Liver (tissue), 9 donors: ENCODE results near the gene CLIC5. TPM values are rescaled to one million over a fixed set of nuclear protein-coding genes. Genes with fewer than 3 reads are reported as not detected.

Experiments
- DNase-seq: peaks from one replicate; pipeline ENCODE4 v3.0.0-alpha.2; 2017; ENCODE audit warnings: low spot score
- H3K27ac ChIP-seq, 2 donors: one replicate each; pipeline ENCODE4 v1.7.0; 2013; ENCODE audit warnings: inconsistent platforms in 2 of 2, low read length in 2 of 2, control low read depth in 1 of 2, low read depth in 1 of 2, mild to moderate bottlenecking in 1 of 2
- H3K27me3 ChIP-seq, 4 donors: one replicate each; pipeline versions ENCODE4 v1.6.1 to v1.7.0; 2013; ENCODE audit warnings: low read length in 3 of 4, inconsistent platforms in 1 of 4, mild to moderate bottlenecking in 1 of 4, moderate library complexity in 1 of 4; ENCODE audit not compliant: control insufficient read depth in 4 of 4, insufficient read depth in 4 of 4
- H3K36me3 ChIP-seq, 4 donors: one replicate each; pipeline versions ENCODE4 v1.6.1 to v1.7.0; 2013; ENCODE audit warnings: low read length in 3 of 4, mild to moderate bottlenecking in 3 of 4, low read depth in 1 of 4, moderate library complexity in 1 of 4; ENCODE audit not compliant: control insufficient read depth in 4 of 4, insufficient read depth in 3 of 4
- H3K4me1 ChIP-seq, 4 donors: one replicate each; pipeline versions ENCODE4 v1.6.1 to v1.7.0; 2013; ENCODE audit warnings: low read length in 3 of 4, mild to moderate bottlenecking in 3 of 4, moderate library complexity in 1 of 4; ENCODE audit not compliant: control insufficient read depth in 4 of 4, insufficient read depth in 4 of 4
- H3K4me3 ChIP-seq, 3 donors: one replicate each; pipeline versions ENCODE4 v1.6.1 to v1.7.0; 2013; ENCODE audit warnings: low read length in 3 of 3, control low read depth in 1 of 3, low read depth in 1 of 3, mild to moderate bottlenecking in 1 of 3
- H3K9ac ChIP-seq, 2 donors: one replicate each; pipeline ENCODE4 v1.7.0; 2013; ENCODE audit warnings: low read length in 2 of 2, mild to moderate bottlenecking in 2 of 2, moderate library complexity in 2 of 2, control low read depth in 1 of 2, low read depth in 1 of 2
- H3K9me3 ChIP-seq, 4 donors: one replicate each; pipeline versions ENCODE4 v1.6.1 to v1.7.0; 2013; ENCODE audit warnings: low read length in 3 of 4; ENCODE audit not compliant: control insufficient read depth in 4 of 4
- ATF3 ChIP-seq: IDR thresholded peaks from 2 replicates; pipeline ENCODE4 v1.6.1; 2016; ENCODE audit warnings: antibody characterized with exemption
- FOXA1 ChIP-seq: IDR thresholded peaks from 2 replicates; pipeline ENCODE4 v1.6.1; 2016; ENCODE audit warnings: antibody characterized with exemption
- GABPA ChIP-seq, 2 donors: IDR thresholded peaks in 1 of 2; conservative IDR thresholded peaks in 1 of 2; 2 replicates each; pipeline ENCODE4 v1.6.1; 2016; ENCODE audit warnings: antibody characterized with exemption in 2 of 2, mild to moderate bottlenecking in 1 of 2, moderate library complexity in 1 of 2
- HNF4A ChIP-seq, 2 donors: conservative IDR thresholded peaks; 2 replicates each; pipeline ENCODE4 v1.6.1; 2016; ENCODE audit warnings: antibody characterized with exemption in 2 of 2, mild to moderate bottlenecking in 2 of 2
- HNF4G ChIP-seq: IDR thresholded peaks from 2 replicates; pipeline ENCODE4 v1.6.1; 2016; ENCODE audit warnings: antibody characterized with exemption
- JUND ChIP-seq, 2 donors: IDR thresholded peaks; 2 replicates each; pipeline ENCODE4 v1.6.1; 2016; ENCODE audit warnings: antibody characterized with exemption in 2 of 2
- MAX ChIP-seq: IDR thresholded peaks from 2 replicates; pipeline ENCODE4 v1.6.1; 2016; ENCODE audit warnings: antibody characterized with exemption
- NR2F2 ChIP-seq: IDR thresholded peaks from 2 replicates; pipeline ENCODE4 v1.6.1; 2016; ENCODE audit warnings: antibody characterized with exemption
- RAD21 ChIP-seq, 2 donors: IDR thresholded peaks; 2 replicates each; pipeline ENCODE4 v1.6.1; 2016; ENCODE audit warnings: antibody characterized with exemption in 2 of 2, mild to moderate bottlenecking in 2 of 2
- RXRA ChIP-seq, 2 donors: IDR thresholded peaks; 2 replicates each; pipeline ENCODE4 v1.6.1; 2017 to 2018; ENCODE audit warnings: antibody characterized with exemption in 2 of 2, mild to moderate bottlenecking in 1 of 2
- SP1 ChIP-seq: IDR thresholded peaks from 2 replicates; pipeline ENCODE4 v1.6.1; 2018; ENCODE audit warnings: antibody characterized with exemption, mild to moderate bottlenecking
- TAF1 ChIP-seq: conservative IDR thresholded peaks from 2 replicates; pipeline ENCODE4 v1.6.1; 2016; ENCODE audit warnings: antibody characterized with exemption, mild to moderate bottlenecking
- YY1 ChIP-seq: IDR thresholded peaks from 2 replicates; pipeline ENCODE4 v1.6.1; 2016; ENCODE audit warnings: antibody characterized with exemption, mild to moderate bottlenecking
- ZBTB33 ChIP-seq: IDR thresholded peaks from 2 replicates; pipeline ENCODE4 v1.6.1; 2016; ENCODE audit warnings: antibody characterized with exemption
- WGBS: extraction: QIAGEN DNeasy Blood & Tissue Kit; methylation state at CpG from one replicate; pipeline ENCODE4 v1.1.7; 2013; 5-methylcytosine and 5-hydroxymethylcytosine counted together
- polyA plus RNA-seq, 2 donors: library from polyadenylated mRNA; stranded (reverse) in 1 of 2; unstranded in 1 of 2; fragments of 200-250 nt in 1 of 2; fragments of >200 nt in 1 of 2; fragmentation: Nextera tagmentation in 1 of 2; extraction: Ambion mirVana in 1 of 2; gene quantifications; one replicate each; pipeline versions ENCODE4 v1.2.1 to v1.2.3, GENCODE V29; 2013 to 2015
- total RNA-seq, 2 donors: library from RNA; depleted of rRNA; stranded (reverse); fragments of >200 nt; gene quantifications; one replicate each; pipeline ENCODE4 v1.2.3, GENCODE V29; 2014
- TF ChIP-seq, protein P1 (sequence below): IDR thresholded peaks from 2 replicates; pipeline ENCODE4 v1.6.1; 2016; ENCODE audit warnings: antibody characterized with exemption, mild to moderate bottlenecking
- donor health status: healthy.
- donor health status: healthy.
- donor health status: healthy.
- donor health status: healthy.
- donor health status: healthy.

CLIC5 gene
- total and polyA plus RNA-seq, 4 donors = 0.05 to 0.33 (median 0.14) TPM

- Histone ChIP-seq H3K4me1 (no peaks in the 10 kb centered on the region), H3K27me3 (no peaks in the 10 kb centered on the region), H3K9ac (no peak overlapping the region), H3K9me3 (no peaks in the 10 kb centered on the region), H3K36me3 (no peaks in the 10 kb centered on the region), H3K4me3 (no peak overlapping the region), H3K27ac (no peak overlapping the region)
- DNase-seq = no peak
- TF ChIP-seq RXRA (IDR thresholded peaks at IDR 0.05) (no peak), ATF3 (no peak), NR2F2 (no peak), YY1 (no peak), HNF4G (no peak), HNF4A (conservative IDR thresholded peaks at IDR 0.05) (no peak), ZBTB33 (no peak), SP1 (no peak), FOXA1 (no peak), RAD21 (IDR thresholded peaks at IDR 0.05) (no peak), JUND (IDR thresholded peaks at IDR 0.05) (no peak), GABPA (IDR thresholded peaks at IDR 0.05 in 1 of 2, conservative IDR thresholded peaks at IDR 0.05 in 1 of 2) (no peak), TAF1 (no peak)
- TF ChIP-seq, protein P1, sequence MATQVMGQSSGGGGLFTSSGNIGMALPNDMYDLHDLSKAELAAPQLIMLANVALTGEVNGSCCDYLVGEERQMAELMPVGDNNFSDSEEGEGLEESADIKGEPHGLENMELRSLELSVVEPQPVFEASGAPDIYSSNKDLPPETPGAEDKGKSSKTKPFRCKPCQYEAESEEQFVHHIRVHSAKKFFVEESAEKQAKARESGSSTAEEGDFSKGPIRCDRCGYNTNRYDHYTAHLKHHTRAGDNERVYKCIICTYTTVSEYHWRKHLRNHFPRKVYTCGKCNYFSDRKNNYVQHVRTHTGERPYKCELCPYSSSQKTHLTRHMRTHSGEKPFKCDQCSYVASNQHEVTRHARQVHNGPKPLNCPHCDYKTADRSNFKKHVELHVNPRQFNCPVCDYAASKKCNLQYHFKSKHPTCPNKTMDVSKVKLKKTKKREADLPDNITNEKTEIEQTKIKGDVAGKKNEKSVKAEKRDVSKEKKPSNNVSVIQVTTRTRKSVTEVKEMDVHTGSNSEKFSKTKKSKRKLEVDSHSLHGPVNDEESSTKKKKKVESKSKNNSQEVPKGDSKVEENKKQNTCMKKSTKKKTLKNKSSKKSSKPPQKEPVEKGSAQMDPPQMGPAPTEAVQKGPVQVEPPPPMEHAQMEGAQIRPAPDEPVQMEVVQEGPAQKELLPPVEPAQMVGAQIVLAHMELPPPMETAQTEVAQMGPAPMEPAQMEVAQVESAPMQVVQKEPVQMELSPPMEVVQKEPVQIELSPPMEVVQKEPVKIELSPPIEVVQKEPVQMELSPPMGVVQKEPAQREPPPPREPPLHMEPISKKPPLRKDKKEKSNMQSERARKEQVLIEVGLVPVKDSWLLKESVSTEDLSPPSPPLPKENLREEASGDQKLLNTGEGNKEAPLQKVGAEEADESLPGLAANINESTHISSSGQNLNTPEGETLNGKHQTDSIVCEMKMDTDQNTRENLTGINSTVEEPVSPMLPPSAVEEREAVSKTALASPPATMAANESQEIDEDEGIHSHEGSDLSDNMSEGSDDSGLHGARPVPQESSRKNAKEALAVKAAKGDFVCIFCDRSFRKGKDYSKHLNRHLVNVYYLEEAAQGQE = no peak
- WGBS = 97% methylated on average over 2 of the region's 2 CpGs
These were observed 123.5 kb downstream of the CLIC5 start for GRCh38 chr6:45892196-45892595.

DNA sequence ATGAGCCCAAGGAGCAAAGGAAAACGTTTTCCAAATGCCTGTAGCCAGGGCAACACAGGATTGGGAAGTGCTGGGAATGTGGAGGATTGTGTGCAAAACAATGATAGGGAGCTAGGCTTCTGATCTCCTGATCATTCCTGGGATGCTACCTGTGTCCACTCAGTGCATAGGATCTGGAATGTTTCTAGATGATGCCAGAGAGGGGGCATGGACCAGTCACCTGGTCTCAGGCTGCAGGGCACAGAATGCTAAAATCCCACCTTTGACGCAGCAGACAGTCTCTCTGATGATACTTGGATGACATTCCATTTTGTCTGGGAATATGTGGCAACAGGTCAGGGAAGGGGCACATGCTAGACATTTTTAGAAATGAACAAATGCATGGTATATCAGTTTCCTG, 128.9 kb downstream of the CLIC5 start:
- H3K9ac ChIP-seq = no peak overlapping the region
- TF ChIP-seq MAX (no peak), HNF4G (no peak), TAF1 (no peak), HNF4A (conservative IDR thresholded peaks at IDR 0.05) (no peak), YY1 (no peak), RXRA (IDR thresholded peaks at IDR 0.05) (no peak)
- 49% methylated on average over 2 of the region's 2 CpGs for WGBS
- no peak overlapping the region for H3K27ac ChIP-seq
- H3K36me3 ChIP-seq = no peaks in the 10 kb centered on the region
- no peaks in the 10 kb centered on the region for H3K27me3 ChIP-seq
- DNase-seq = no peak
- no peak overlapping the region for H3K4me3 ChIP-seq
- H3K9me3 ChIP-seq = no peaks in the 10 kb centered on the region
- no peaks in the 10 kb centered on the region for H3K4me1 ChIP-seq
